Measurements from ENCODE around the gene ST3GAL5.
A peak's percentile ranks its signal among the peaks of the same experiment; 100 is the strongest.
"Not testable (repeated sequence)": the region's sequence is repeated elsewhere in the genome, so short reads cannot be mapped to it uniquely, and the experiment has no call there.

ST3GAL5 gene

GRCh38 chr2:85906748-85907147 is 18.0 kb upstream of the ST3GAL5 start:
- Mint-ChIP-seq H3K27ac (no peak overlapping the region), H3K27me3 (no peaks in the 10 kb centered on the region), H3K4me1 (peaks cover 7% of the 10 kb centered on the region), H3K9me3 (no peaks in the 10 kb centered on the region), H3K4me3 (no peak overlapping the region)
- DNase-seq: no peak
- no peak for ATAC-seq

- no peaks in the 10 kb centered on the region for H3K27me3 Mint-ChIP-seq
- H3K4me1 Mint-ChIP-seq: peaks cover 12% of the 10 kb centered on the region
- H3K9me3 Mint-ChIP-seq: no peaks in the 10 kb centered on the region
- no peak for ATAC-seq
- DNase-seq: no peak
- H3K27ac Mint-ChIP-seq: no peak overlapping the region
- no peak overlapping the region for H3K4me3 Mint-ChIP-seq
Measured at GRCh38 chr2:85905891-85906290, 17.1 kb upstream of the ST3GAL5 start.

GRCh38 chr2:85905187-85905666 is 16.4 kb upstream of the ST3GAL5 start:
- DNase-seq: no peak
- Mint-ChIP-seq H3K27ac (no peak overlapping the region), H3K4me3 (no peak overlapping the region), H3K9me3 (no peaks in the 10 kb centered on the region), H3K4me1 (peaks cover 9% of the 10 kb centered on the region), H3K27me3 (no peaks in the 10 kb centered on the region)
- no peak for ATAC-seq

- Mint-ChIP-seq H3K4me3 (no peak overlapping the region), H3K4me1 (peaks cover 11% of the 10 kb centered on the region)
Measured at GRCh38 chr2:85903849-85904248, 15.1 kb upstream of the ST3GAL5 start.

DNA sequence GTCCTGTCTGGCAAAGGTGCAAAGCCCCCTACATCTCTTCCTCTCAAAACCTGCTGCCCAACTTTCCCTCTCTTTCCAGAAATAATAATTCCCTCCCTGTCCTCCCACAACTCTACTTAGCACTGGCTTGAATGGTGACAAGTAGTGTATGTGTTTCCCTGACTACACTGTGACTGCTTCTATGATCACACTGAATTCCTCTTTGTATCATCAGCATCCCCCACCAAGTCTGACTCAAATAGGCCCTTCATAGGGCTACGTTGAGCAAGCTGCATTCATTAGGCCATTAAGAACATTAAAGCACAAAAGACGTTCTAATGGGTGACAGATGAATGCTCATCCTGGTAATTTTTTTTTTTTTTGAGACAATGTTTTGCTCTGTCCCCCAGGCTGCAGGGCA is 13.7 kb upstream of the ST3GAL5 start:
- Mint-ChIP-seq H3K4me3 (no peak overlapping the region), H3K27ac (no peak overlapping the region), H3K27me3 (no peaks in the 10 kb centered on the region), H3K4me1 (peaks cover 23% of the 10 kb centered on the region), H3K9me3 (peaks cover 10 to 11% of the 10 kb centered on the region in 2 donors)
- DNase-seq (no peak), ATAC-seq (no peak)

More at GRCh38 chr2:85903849-85904248, 15.1 kb upstream of the ST3GAL5 start:
- DNase-seq: no peak
- no peak for ATAC-seq
- H3K27me3 Mint-ChIP-seq: no peaks in the 10 kb centered on the region
- H3K9me3 Mint-ChIP-seq: peaks cover 0 to under 1% of the 10 kb centered on the region in 2 donors
- H3K27ac Mint-ChIP-seq: peak overlapping the region in 1 of 2 donors; percentile 23

GRCh38 chr2:85901155-85901554 is 12.4 kb upstream of the ST3GAL5 start:
- DNase-seq (no peak), ATAC-seq (no peak)
- Mint-ChIP-seq H3K4me1 (peaks cover 25% of the 10 kb centered on the region), H3K27ac (no peak overlapping the region), H3K9me3 (peaks cover 15 to 16% of the 10 kb centered on the region in 2 donors), H3K4me3 (no peak overlapping the region), H3K27me3 (no peaks in the 10 kb centered on the region)

GRCh38 chr2:85900366-85900765 is 11.6 kb upstream of the ST3GAL5 start:
- H3K4me1 Mint-ChIP-seq: peaks cover 25% of the 10 kb centered on the region
- H3K27ac Mint-ChIP-seq: peak overlapping the region in 1 of 2 donors; percentile 82
- ATAC-seq (no peak), DNase-seq (no peak)
- H3K9me3 Mint-ChIP-seq: peaks cover 16 to 17% of the 10 kb centered on the region in 2 donors
- H3K27me3 Mint-ChIP-seq: no peaks in the 10 kb centered on the region
- H3K4me3 Mint-ChIP-seq: no peak overlapping the region

DNA sequence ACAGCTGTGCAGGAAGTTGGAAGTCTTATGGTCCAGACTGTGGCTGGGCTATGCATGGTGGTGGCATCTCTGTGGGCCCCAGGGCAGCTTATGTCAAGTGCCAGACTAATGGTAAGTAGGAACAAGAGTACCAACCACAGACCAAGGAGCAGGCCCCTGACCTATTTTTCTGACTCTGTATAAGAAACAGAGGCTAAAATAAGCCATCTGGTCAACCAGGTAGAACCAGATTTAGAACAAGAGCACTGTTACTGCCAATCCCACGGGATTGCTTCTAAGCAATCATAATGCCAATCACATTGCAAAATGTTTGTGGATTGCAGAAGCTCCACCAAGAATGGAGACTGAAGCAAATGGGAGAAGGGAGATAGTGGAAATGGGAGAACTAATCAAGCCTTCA is 11.1 kb upstream of the ST3GAL5 start:
- H3K4me3 Mint-ChIP-seq: no peak overlapping the region
- H3K9me3 Mint-ChIP-seq: peaks cover 21 to 22% of the 10 kb centered on the region in 2 donors
- ATAC-seq (no peak), DNase-seq (no peak)
- peaks cover 25% of the 10 kb centered on the region for H3K4me1 Mint-ChIP-seq
- H3K27me3 Mint-ChIP-seq: no peaks in the 10 kb centered on the region
- H3K27ac Mint-ChIP-seq: no peak overlapping the region

GRCh38 chr2:85899284-85899683 is 10.5 kb upstream of the ST3GAL5 start:
- Mint-ChIP-seq H3K4me3 (no peak overlapping the region), H3K27ac (no peak overlapping the region), H3K4me1 (peaks cover 26% of the 10 kb centered on the region), H3K9me3 (peaks cover 23 to 27% of the 10 kb centered on the region in 2 donors), H3K27me3 (no peaks in the 10 kb centered on the region)
- ATAC-seq (no peak), DNase-seq (no peak)

GRCh38 chr2:85898881-85899280 is 10.1 kb upstream of the ST3GAL5 start:
- H3K27ac Mint-ChIP-seq: no peak overlapping the region
- no peak overlapping the region for H3K4me3 Mint-ChIP-seq
- ATAC-seq: no peak
- no peaks in the 10 kb centered on the region for H3K27me3 Mint-ChIP-seq
- peaks cover 26 to 31% of the 10 kb centered on the region in 2 donors for H3K9me3 Mint-ChIP-seq
- peaks cover 30% of the 10 kb centered on the region for H3K4me1 Mint-ChIP-seq
- DNase-seq: no peak

GRCh38 chr2:85894554-85895278 is 5.9 kb upstream of the ST3GAL5 start:
- H3K27ac Mint-ChIP-seq, ATAC-seq, DNase-seq, H3K27me3 Mint-ChIP-seq, H3K4me3 Mint-ChIP-seq: not testable (repeated sequence)
- Mint-ChIP-seq H3K9me3 (peaks cover 26 to 31% of the 10 kb centered on the region in 2 donors), H3K4me1 (peaks cover 55% of the 10 kb centered on the region)

DNA sequence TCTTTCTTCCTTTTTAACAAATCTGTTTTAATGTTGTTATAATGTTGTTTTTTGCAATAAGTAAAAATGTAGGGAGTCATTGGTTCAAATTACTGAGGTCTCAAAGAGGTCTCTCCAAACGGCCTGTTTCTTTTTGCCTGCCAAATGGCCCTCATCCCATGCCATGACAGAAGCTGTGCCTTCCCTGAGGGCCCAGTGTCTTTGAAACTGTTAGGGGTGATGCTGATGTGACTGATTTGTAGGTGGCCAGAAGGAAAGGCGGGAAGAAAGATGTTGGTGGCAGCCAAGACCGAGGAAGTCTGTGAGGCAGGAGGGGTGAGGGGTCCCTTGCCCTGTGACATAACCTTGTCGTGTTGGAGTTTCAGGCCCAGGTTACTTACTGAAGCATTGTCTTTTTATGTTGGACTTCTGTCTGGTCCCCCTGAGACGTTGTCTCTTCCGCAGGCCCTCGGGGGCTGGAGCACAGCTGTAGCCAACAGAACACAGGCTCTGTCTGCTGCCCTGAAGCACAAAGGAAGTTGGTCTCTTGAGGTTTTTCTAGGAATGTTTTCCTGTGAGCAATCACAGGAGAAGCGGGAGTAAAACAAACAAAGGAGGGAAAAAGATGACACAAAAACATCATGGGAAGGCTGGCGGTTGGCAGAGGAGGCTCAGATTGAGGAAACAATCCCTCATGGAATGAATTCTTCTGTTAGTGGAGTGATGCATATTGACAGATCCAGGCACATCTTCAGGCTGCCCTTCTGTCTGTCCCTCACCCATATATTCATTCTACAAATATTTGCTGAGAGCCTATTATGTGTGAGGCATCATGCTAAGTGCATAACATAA is 4.9 kb upstream of the ST3GAL5 start:
- no peak overlapping the region for H3K27ac Mint-ChIP-seq
- DNase-seq (no peak), ATAC-seq (no peak)
- H3K4me1 Mint-ChIP-seq: peaks cover 56% of the 10 kb centered on the region
- H3K4me3 Mint-ChIP-seq: no peak overlapping the region
- peaks cover 23 to 31% of the 10 kb centered on the region in 2 donors for H3K9me3 Mint-ChIP-seq
- H3K27me3 Mint-ChIP-seq: no peaks in the 10 kb centered on the region

DNA sequence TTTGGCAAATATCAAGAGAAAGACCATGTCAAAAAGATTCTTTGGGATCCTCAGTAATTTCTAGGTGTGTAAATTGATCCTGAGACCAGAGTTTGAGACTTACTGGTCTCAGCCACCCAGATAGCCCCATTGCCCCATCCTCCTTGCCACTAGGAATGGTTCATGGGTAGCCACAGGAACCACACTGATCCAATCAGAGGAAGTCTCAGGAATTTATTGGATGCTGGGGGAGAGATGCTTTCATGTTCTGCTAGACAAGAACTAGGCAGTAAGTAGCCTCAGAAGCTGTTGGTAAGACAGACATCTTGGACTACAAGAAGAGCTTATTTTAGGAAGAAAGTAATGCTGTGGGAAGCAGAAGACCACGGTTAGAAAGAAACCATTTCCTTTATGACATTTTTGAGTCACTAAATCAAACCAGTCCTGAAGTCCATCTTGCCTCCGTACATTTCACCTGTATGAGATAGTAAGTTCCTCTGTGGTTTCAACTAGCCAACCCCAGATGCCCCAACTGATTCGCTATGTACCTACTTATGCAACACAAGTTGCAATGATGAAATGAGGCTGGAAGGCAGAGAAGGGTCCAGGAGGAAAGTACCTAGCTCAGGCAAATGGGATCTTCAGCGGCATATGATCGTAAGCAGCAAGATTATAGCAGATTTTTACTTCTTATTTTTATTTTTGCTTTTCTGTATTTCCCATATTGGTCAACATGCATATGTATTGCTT is 3.6 kb upstream of the ST3GAL5 start:
- no peak for ATAC-seq
- Mint-ChIP-seq H3K4me3 (peak overlapping the region in 1 of 2 donors; percentile 36), H3K27ac (no peak overlapping the region), H3K27me3 (no peaks in the 10 kb centered on the region), H3K9me3 (peaks cover 14 to 20% of the 10 kb centered on the region in 2 donors), H3K4me1 (peaks cover 51% of the 10 kb centered on the region)
- DNase-seq: no peak

DNA sequence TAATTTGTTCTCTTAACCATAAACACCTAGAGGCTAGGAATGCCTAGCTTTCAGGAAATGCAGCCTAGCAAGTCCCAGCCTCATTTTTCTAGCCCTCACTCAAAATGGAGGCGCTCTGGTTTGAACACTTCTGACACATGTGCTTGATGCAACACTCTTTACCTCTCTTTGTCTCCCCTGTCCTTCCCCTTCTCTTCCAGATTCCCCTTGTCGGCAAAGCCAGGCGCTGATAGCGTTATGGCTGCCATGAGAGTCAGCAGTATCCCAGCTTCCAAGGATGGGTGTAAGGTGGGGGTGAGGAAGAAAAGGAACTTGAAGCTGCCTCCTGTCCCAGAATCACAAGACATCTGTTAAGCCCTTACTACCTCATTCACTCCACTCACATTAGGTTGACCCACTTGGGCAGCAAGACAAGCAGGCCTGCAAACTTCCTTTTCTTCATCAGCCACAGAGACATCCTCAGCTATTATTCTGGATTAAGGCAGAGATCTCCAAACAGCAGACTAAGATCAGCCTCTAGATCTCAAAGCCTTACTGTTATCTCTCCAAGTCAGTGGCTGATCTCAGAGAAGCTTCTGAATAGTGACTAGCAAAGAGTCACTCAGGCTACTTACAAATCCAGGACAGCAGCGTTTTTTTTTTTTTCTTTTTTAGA is 1.9 kb upstream of the ST3GAL5 start:
- ATAC-seq (no peak), DNase-seq (no peak)
- H3K27me3 Mint-ChIP-seq: no peaks in the 10 kb centered on the region
- H3K9me3 Mint-ChIP-seq: peaks cover 10 to 16% of the 10 kb centered on the region in 2 donors
- H3K27ac Mint-ChIP-seq: peak overlapping the region in 1 of 2 donors; percentile 45
- peaks cover 67% of the 10 kb centered on the region for H3K4me1 Mint-ChIP-seq
- H3K4me3 Mint-ChIP-seq: peak overlapping the region; percentile 27 to 63

Data from stimulated activated naive CD8-positive, alpha-beta T cell treated with anti-CD3 and anti-CD28 coated beads, Interleukin-15, amount 100 ng/mL, for 72 hours (primary cell).